Prostate gland (tissue), 2 donors: Measurements from ENCODE around the gene NR2F2. TPM values are rescaled to one million over a fixed set of nuclear protein-coding genes. Genes with fewer than 3 reads are reported as not detected.

ENCODE experiments used
- DNase-seq: peaks from one replicate; pipeline ENCODE4 v3.0.0-alpha.2; 2019; ENCODE audit warnings: low spot score
- H3K27ac ChIP-seq, 2 donors: fragments of 200-600 bp; sonication (generic); 2 replicates each; pipeline ENCODE4 v1.5.1; 2017 to 2019
- H3K27me3 ChIP-seq: fragments of 200-600 bp; sonication (generic); replicated peaks from 2 replicates; pipeline ENCODE4 v1.5.1; 2019; ENCODE audit not compliant: insufficient read depth
- H3K36me3 ChIP-seq, 2 donors: fragments of 200-600 bp; sonication (generic); 1 replicate in 1 of 2; 2 replicates in 1 of 2; pipeline versions ENCODE4 v1.5.1 to v1.8.1; 2017 to 2019
- H3K4me1 ChIP-seq: fragments of 200-600 bp; sonication (generic); replicated peaks from 2 replicates; pipeline ENCODE4 v1.5.1; 2019
- H3K4me3 ChIP-seq, 2 donors: fragments of 200-600 bp; sonication (generic); 2 replicates each; pipeline ENCODE4 v1.5.1; 2017 to 2019
- H3K9me3 ChIP-seq: fragments of 200-600 bp; sonication (generic); 2 replicates; pipeline ENCODE4 v1.5.1; 2017
- POLR2A ChIP-seq: fragments of 450-650 bp; IDR thresholded peaks from one replicate; pipeline ENCODE4 v1.6.1; 2016; ENCODE audit warnings: antibody characterized with exemption, mild to moderate bottlenecking
- POLR2AphosphoS5 ChIP-seq: sonication (generic); formaldehyde crosslinking; IDR thresholded peaks from one replicate; pipeline ENCODE4 v1.6.1; 2017; ENCODE audit warnings: antibody characterized with exemption
- WGBS: methylation state at CpG from one replicate; pipeline ENCODE4 v1.1.5; 2018; 5-methylcytosine and 5-hydroxymethylcytosine counted together
- intact Hi-C: fragments of 100-400 bp; cut with DNase I; formaldehyde crosslinking; loops from one replicate; pipeline ENCODE4 v1.14.2; 2022
- total RNA-seq, 2 donors: library from RNA; depleted of rRNA; stranded (reverse); fragments of >200 nt; gene quantifications; one replicate each; pipeline ENCODE4 v1.1.0, GENCODE V29; 2016
- TF ChIP-seq, protein P1 (sequence below), 4 experiments: fragments of 200-600 bp in 2 of 4; fragments of 450-650 bp in 2 of 4; sonication (generic) in 2 of 4; IDR thresholded peaks; 1 replicate in 3 of 4; 2 replicates in 1 of 4; pipeline ENCODE4 v1.5.1; 2016 to 2019; ENCODE audit warnings: antibody characterized with exemption in 4 of 4, mild to moderate bottlenecking in 2 of 4, moderate library complexity in 2 of 4

The NR2F2 gene
- total RNA-seq, 2 donors from 2014 or later = 48.7 to 58.1 TPM

DNA sequence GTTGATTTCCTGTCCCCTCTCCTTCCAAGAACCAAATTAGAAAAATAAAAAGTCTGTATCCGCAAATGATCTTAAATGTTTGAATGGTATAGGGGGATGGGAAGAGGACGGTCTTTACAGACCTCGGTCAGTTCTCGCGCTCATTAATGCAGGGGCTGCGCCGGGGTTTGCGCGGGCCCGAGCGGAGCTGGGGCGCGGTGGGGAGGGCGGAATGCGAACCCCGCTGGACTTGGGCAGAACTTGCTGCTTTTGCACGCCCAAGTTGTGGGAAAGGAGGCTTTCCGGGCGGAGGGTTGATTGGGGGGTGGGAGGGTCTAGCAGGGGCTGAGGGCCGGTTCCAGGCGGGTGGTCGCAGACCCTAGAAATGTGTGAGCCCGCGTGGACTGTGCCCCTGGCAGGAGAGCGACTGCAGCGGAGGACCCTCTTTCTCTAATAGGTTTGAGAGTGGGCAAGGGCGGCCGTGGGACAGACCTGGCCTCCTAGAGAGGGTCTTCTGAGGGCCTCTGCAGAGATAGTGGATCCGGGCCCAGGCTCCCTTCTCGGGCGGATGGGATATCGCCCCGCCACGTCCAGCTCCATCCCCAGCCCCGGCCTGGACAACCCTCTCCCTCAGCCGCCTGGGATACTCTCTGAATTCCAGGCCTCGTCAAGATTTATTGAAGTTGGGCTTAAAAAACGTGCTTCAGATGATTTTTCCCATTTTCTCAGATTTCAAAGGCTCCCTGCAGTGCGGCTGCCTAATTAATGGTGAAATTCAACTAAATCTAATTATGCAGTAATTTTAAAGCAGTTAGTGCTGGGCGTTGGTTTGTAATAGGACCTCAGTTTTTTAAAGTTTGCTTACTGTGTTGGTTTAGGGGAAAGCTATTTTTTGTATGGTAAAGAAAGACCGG, 11.3 kb downstream of the NR2F2 start:
- intact Hi-C loops = loop anchor here (5.0 kb wide), 1 partner anchor 1079 kb away; no protein-coding TSS in a partner anchor
- DNase-seq = no peak
- H3K4me3 ChIP-seq = peak overlapping the region; percentile 73 to 76
- H3K4me1 ChIP-seq = no peaks in the 10 kb centered on the region
- TF ChIP-seq, protein P1, sequence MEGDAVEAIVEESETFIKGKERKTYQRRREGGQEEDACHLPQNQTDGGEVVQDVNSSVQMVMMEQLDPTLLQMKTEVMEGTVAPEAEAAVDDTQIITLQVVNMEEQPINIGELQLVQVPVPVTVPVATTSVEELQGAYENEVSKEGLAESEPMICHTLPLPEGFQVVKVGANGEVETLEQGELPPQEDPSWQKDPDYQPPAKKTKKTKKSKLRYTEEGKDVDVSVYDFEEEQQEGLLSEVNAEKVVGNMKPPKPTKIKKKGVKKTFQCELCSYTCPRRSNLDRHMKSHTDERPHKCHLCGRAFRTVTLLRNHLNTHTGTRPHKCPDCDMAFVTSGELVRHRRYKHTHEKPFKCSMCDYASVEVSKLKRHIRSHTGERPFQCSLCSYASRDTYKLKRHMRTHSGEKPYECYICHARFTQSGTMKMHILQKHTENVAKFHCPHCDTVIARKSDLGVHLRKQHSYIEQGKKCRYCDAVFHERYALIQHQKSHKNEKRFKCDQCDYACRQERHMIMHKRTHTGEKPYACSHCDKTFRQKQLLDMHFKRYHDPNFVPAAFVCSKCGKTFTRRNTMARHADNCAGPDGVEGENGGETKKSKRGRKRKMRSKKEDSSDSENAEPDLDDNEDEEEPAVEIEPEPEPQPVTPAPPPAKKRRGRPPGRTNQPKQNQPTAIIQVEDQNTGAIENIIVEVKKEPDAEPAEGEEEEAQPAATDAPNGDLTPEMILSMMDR (IDR thresholded peaks at IDR 0.05) = no peak
- TF ChIP-seq POLR2A (no peak), POLR2AphosphoS5 (no peak)
- H3K27ac ChIP-seq = peak overlapping the region; percentile 91 to 95
- 68% methylated on average over 41 of the region's 41 CpGs for WGBS
- no peaks in the 10 kb centered on the region for H3K36me3 ChIP-seq
- H3K9me3 ChIP-seq = no peaks in the 10 kb centered on the region
- no peaks in the 10 kb centered on the region for H3K27me3 ChIP-seq

DNA sequence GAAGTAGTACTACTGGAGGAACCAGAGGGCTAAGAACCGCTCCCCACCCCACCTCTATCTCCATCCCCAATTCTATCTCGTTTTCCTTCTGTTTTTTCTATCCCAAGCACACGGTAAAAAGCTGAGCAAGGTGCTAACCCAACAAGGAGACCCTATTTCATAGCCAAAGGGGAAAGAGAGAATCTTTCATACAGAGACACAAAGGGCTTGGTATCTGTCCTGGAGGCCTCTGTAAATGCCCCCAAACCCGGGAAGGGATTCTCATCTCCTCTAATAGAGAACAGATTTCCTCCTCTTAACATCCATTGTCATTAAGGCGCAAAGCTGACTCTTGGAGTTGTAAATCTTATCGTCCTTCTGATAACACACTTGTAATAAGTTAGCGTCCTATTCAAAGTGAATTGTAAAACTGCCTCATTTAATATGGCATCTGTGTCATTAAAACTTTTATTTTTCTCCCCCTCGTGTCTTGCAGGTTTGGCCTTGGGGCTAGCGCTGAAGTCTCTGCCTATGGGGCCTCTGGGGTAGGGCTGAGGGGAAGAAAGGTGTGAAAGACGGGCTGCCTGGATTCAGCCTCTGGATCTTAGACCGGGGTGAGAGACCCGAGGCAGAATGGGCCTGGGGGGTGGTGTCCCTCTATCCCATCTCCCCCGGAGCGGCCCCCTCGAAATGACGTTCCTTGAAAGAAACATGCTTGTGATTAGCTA, 12.1 kb downstream of the NR2F2 start:
- DNase-seq = no peak
- H3K9me3 ChIP-seq = no peaks in the 10 kb centered on the region
- no peaks in the 10 kb centered on the region for H3K27me3 ChIP-seq
- TF ChIP-seq POLR2AphosphoS5 (no peak), POLR2A (no peak)
- TF ChIP-seq, protein P1 (IDR thresholded peaks at IDR 0.05) = no peak
- intact Hi-C loops = loop anchor here (5.0 kb wide), 1 partner anchor 1080 kb away; no protein-coding TSS in a partner anchor
- H3K36me3 ChIP-seq = no peaks in the 10 kb centered on the region
- 49% methylated on average over 16 of the region's 16 CpGs for WGBS
- H3K4me3 ChIP-seq = peak overlapping the region; percentile 8 to 76
- H3K4me1 ChIP-seq = no peaks in the 10 kb centered on the region
- H3K27ac ChIP-seq = peak overlapping the region; percentile 91 to 95

DNA sequence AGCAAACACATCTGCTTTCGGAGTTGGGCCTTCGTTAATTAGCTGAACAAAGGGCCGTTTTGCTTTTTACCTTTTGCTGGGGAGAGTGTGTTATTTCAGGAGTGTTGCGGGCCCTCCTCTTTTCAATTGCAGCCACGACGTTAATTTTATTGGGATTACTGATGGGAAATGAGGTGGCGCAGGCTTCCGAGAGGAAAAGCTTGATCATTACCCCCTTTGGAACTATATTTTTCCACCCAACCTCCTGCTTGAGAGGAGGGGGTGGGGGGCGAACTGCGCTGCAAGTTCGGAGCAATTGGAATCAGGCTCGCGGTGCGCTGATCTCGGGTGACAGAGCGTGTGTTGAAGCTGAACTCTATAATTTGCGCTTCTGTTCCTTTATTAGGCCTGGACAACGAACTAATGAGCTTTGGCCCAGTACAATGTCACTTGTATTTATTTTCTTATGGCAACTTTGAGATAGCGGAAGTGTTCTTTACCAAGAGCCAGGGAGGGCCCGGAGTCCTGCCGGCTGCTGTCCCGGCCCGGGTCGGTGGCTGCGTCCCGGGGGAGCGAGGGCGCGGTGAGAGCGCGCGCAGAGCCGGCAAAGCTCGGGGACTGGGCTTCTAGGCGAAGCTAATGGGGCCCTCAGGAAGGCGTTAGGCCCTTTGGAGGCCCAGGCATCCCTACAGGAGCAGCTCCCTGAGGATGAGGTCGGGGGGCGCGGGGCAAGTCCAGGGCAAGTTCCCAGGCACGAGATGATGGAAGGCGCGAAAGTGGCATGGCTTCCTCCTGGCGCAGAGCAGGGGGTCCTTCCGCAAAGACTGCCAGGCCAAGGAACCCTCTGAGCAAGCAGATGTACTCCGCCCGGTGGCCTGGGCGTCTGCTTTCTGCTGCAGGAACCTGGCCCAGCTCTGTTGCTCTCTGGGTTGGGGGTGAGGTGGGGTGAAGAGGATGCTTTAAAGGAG, 12.9 kb downstream of the NR2F2 start:
- H3K36me3 ChIP-seq = no peaks in the 10 kb centered on the region
- TF ChIP-seq, protein P1 (IDR thresholded peaks at IDR 0.05) = no peak
- TF ChIP-seq POLR2AphosphoS5 (no peak), POLR2A (no peak)
- peak overlapping the region; percentile 8 to 76 for H3K4me3 ChIP-seq
- intact Hi-C loops = loop anchor here (5.0 kb wide), 1 partner anchor 1081 kb away; no protein-coding TSS in a partner anchor
- WGBS = 65% methylated on average over 47 of the region's 47 CpGs
- DNase-seq = no peak
- no peaks in the 10 kb centered on the region for H3K27me3 ChIP-seq
- no peaks in the 10 kb centered on the region for H3K9me3 ChIP-seq
- peak overlapping the region; percentile 91 to 95 for H3K27ac ChIP-seq
- H3K4me1 ChIP-seq = no peaks in the 10 kb centered on the region

DNA sequence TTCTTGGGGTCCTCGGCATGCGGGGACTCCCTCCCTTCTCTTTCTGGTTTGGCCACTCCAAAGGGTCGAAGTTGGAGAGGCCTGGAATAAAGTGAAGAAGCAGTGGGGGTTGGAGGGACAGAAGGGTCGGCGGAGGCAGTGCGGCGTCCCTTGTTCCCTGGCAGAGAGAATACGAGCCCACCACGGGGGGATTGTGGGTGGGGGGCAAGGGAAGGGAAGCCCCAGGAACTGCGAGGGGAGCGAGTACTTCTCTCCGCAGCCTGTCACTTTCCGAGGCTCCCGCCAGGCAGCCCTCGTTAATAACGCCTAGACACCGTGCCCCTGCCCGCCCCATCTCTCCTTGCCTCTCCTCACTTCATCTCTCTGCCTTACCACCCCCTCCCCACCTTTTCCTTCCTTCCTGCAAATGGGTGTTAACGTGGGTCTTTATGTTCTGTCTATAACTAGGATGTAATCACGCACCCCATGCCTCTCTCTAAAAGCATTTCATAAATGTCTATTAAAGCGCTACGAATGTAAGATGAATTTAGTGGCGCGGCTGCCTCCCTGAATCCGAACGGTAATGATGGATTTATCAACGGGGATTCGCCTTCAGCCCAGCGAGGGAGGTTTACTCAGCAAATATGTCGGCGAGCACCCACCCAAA, 13.7 kb downstream of the NR2F2 start:
- Histone ChIP-seq H3K27me3 (no peaks in the 10 kb centered on the region), H3K9me3 (no peaks in the 10 kb centered on the region), H3K4me1 (no peaks in the 10 kb centered on the region), H3K36me3 (no peaks in the 10 kb centered on the region), H3K4me3 (peak overlapping the region in 1 of 2 donors; percentile 76), H3K27ac (peak overlapping the region; percentile 91 to 95)
- TF ChIP-seq, protein P1 (IDR thresholded peaks at IDR 0.05) = no peak
- TF ChIP-seq POLR2AphosphoS5 (no peak), POLR2A (no peak)
- DNase-seq = no peak
- intact Hi-C loops = loop anchor here (5.0 kb wide), 1 partner anchor 1082 kb away; no protein-coding TSS in a partner anchor
- WGBS = 73% methylated on average over 31 of the region's 31 CpGs
